MG63 (cell line): ENCODE data around the gene RCN1. TPM values are rescaled to one million over a fixed set of nuclear protein-coding genes. Genes with fewer than 3 reads are reported as not detected.

Experiments used
- DNase-seq: peaks from one replicate; pipeline ENCODE4 v3.0.0-alpha.2; 2020
- H3K27me3 ChIP-seq: fragments of 250-450 bp; sonication (Bioruptor Pico); 2 replicates; pipeline ENCODE4 v1.5.1; 2020; ENCODE audit warnings: mild to moderate bottlenecking, moderate library complexity
- H3K36me3 ChIP-seq: fragments of 250-450 bp; sonication (Bioruptor Pico); 2 replicates; pipeline ENCODE4 v1.5.1; 2020; ENCODE audit warnings: mild to moderate bottlenecking, moderate library complexity
- H3K4me3 ChIP-seq: fragments of 250-450 bp; sonication (Bioruptor Pico); 2 replicates; pipeline ENCODE4 v1.5.1; 2020; ENCODE audit warnings: mild to moderate bottlenecking, moderate library complexity
- H3K9me3 ChIP-seq: fragments of 250-450 bp; sonication (Bioruptor Pico); 2 replicates; pipeline ENCODE4 v1.5.1; 2020; ENCODE audit warnings: mild to moderate bottlenecking, moderate library complexity
- total RNA-seq: library from RNA; depleted of rRNA; stranded (reverse); fragments of >200 nt; shearing (Covaris generic); gene quantifications from 2 replicates; pipeline ENCODE4 v1.2.3, GENCODE V29; 2014; ENCODE audit warnings: low replicate concordance

Gene RCN1
- total RNA-seq, 1 experiment from 2014 or later = 132 TPM

DNA sequence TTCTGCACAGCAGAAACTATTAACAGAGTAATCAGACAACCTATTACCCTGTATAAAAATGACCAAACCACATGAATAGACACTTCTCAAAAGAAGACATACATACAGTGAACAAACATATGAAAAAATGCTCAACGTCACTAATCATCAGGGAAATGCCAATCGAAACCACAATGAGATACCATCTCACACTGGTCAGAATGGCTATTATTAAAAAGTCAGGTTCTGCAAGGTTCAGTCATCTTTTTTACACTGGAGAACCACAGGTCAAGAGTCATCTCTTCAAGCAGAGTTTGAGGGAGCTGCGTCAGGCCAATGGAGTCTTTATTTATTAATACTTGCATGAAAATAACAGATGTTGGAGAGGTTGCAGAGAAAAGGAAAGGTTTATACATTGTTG lies 40.4 kb downstream of the RCN1 start:
- Histone ChIP-seq H3K36me3 (no peaks in the 10 kb centered on the region), H3K27me3 (no peaks in the 10 kb centered on the region)
- no peak for DNase-seq

GRCh38 chr11:32136657-32137056 lies 45.8 kb downstream of the RCN1 start:
- no peak for DNase-seq
- Histone ChIP-seq H3K27me3 (no peaks in the 10 kb centered on the region), H3K4me3 (no peak overlapping the region), H3K36me3 (no peaks in the 10 kb centered on the region), H3K9me3 (no peaks in the 10 kb centered on the region)

More for the DNA sequence above, 40.4 kb downstream of the RCN1 start:
- Histone ChIP-seq H3K4me3 (no peak overlapping the region), H3K9me3 (no peaks in the 10 kb centered on the region)

- no peak for DNase-seq
- Histone ChIP-seq H3K27me3 (no peaks in the 10 kb centered on the region), H3K4me3 (no peak overlapping the region), H3K36me3 (no peaks in the 10 kb centered on the region), H3K9me3 (no peaks in the 10 kb centered on the region)
These were observed 46.4 kb downstream of the RCN1 start for GRCh38 chr11:32137263-32137662.

DNA sequence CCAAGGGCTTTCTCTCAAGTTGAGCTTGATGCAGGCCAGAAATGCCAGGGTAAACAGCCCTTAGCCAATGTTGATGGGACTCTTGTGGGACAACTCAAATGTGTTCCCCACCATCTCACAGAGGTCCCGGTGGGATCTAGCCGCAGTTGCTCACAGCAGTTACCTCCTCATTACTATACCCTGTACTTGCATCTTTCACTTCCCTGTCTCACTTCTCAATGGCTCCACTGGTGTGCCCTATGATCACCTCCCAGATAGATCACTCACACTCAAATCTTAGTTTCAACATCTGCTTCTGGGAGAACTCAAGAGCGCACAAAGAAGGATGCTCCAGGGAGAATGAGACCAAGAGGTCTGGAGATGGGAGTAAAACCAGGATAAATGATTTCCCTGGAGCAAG lies 47.0 kb downstream of the RCN1 start:
- H3K27me3 ChIP-seq = no peaks in the 10 kb centered on the region
- no peak overlapping the region for H3K4me3 ChIP-seq
- no peaks in the 10 kb centered on the region for H3K36me3 ChIP-seq
- no peaks in the 10 kb centered on the region for H3K9me3 ChIP-seq
- no peak for DNase-seq

DNA sequence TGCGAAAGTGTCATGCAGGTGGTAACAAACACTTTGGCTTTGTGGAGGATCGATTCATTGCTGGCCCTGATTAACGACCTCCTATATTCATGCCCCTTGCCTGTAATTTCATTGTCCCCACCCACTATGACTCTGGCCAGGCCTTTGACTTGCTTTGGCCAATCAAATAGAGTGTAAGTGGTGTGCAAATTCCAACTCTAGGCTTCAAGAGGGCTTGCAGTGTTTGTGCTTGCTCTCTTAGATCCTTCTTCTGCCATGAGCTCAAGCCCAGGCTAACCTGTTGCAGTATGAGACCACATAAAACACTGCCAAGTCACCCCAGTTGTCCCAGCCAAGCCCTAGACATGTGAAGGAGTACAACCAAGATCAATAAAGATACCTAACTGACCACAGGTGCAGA lies 48.0 kb downstream of the RCN1 start:
- DNase-seq = no peak
- no peak overlapping the region for H3K4me3 ChIP-seq
- H3K27me3 ChIP-seq = no peaks in the 10 kb centered on the region
- H3K36me3 ChIP-seq = no peaks in the 10 kb centered on the region
- no peaks in the 10 kb centered on the region for H3K9me3 ChIP-seq

GRCh38 chr11:32139896-32140520 lies 49.1 kb downstream of the RCN1 start:
- H3K4me3 ChIP-seq = no peak overlapping the region
- no peaks in the 10 kb centered on the region for H3K27me3 ChIP-seq
- H3K9me3 ChIP-seq = no peaks in the 10 kb centered on the region
- DNase-seq = no peak
- H3K36me3 ChIP-seq = no peaks in the 10 kb centered on the region

DNA sequence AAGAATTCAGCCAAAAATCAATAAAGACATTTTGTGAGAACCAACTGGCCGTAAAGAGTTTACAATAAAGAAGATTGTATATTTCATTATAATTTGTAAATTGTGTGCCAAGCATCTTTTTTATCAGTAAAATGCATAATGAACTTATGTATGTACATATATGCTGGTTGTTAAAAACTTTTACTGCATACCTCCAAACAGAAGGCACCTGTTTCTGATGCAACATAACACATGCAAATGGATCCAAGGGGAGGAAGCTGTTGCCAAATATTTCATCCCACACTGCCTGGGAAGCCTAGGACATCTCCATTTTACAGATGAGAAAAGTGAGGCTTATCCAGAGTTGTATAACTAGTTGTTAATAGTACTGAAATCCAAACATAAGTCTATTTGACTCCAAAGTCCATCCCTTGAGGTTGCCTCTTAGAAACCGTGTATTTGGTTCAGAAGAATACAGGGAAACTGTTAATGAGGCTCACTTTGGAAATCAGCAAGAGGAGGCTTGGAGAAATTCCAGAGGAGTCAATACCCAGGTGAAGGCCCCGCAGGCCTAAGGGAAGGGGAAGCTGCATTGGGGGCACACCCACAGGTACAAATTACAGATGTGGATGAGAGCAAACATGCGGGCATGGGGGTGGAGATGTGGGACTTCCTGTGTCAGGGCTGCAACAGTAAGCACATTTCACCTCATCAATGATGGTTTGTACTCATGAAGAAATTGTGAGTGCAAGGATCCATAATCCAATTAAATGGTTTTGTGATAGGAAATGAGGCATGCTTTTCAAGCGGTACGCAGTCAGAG lies 51.1 kb downstream of the RCN1 start:
- Histone ChIP-seq H3K4me3 (no peak overlapping the region), H3K36me3 (no peaks in the 10 kb centered on the region), H3K27me3 (no peaks in the 10 kb centered on the region), H3K9me3 (no peaks in the 10 kb centered on the region)
- no peak for DNase-seq

- no peak for DNase-seq
- H3K9me3 ChIP-seq = no peaks in the 10 kb centered on the region
- H3K36me3 ChIP-seq = no peaks in the 10 kb centered on the region
- no peaks in the 10 kb centered on the region for H3K27me3 ChIP-seq
- H3K4me3 ChIP-seq = no peak overlapping the region
These were observed 52.5 kb downstream of the RCN1 start for GRCh38 chr11:32143378-32143777.

GRCh38 chr11:32145282-32145681 lies 54.4 kb downstream of the RCN1 start:
- no peak for DNase-seq
- H3K27me3 ChIP-seq = no peaks in the 10 kb centered on the region
- H3K9me3 ChIP-seq = no peaks in the 10 kb centered on the region
- no peak overlapping the region for H3K4me3 ChIP-seq
- no peaks in the 10 kb centered on the region for H3K36me3 ChIP-seq

DNA sequence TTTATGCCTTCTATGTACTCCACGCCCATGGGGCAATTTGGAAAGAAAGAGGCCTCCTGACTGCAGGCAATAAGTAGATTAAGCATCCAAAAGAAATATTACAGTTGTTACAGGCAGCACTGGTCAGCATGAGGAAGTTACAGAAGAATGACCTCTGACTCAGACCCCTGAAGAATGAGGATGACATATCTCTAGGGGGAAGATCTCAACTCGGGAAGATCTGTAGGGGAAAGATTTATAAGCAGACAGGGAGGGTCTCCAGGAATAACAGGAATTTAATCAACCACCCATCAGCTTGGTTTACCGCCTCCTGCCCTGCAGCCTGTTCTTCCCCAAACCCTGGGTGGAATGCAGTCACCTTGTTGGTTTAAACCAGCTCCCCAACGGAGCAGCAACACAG lies 58.0 kb downstream of the RCN1 start:
- H3K36me3 ChIP-seq = no peaks in the 10 kb centered on the region
- H3K27me3 ChIP-seq = no peaks in the 10 kb centered on the region
- H3K9me3 ChIP-seq = no peaks in the 10 kb centered on the region
- DNase-seq = no peak
- H3K4me3 ChIP-seq = no peak overlapping the region

- no peaks in the 10 kb centered on the region for H3K9me3 ChIP-seq
- no peaks in the 10 kb centered on the region for H3K36me3 ChIP-seq
- H3K4me3 ChIP-seq = no peak overlapping the region
- H3K27me3 ChIP-seq = no peaks in the 10 kb centered on the region
- no peak for DNase-seq
These were observed 58.9 kb downstream of the RCN1 start for GRCh38 chr11:32149748-32150147.

DNA sequence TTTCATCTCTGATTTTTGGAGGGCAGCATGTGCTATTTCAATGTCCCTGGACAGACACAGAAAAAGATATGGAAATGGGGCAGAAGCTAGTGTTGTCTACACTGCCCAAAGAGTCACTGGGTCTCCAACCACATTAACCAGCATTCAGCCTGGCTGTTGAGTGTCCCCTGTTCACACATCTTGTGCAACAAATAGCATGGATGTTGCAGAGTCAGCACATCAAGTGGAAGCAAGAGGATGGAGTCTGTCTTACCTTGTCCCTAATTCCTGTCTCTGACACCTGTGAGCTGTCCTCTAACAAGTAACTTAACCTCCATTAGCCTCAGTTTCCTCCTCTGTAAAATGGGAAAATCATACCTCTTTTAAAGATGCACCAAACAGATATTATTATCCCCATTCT lies 60.2 kb downstream of the RCN1 start:
- Histone ChIP-seq H3K4me3 (no peak overlapping the region), H3K36me3 (no peaks in the 10 kb centered on the region), H3K9me3 (no peaks in the 10 kb centered on the region), H3K27me3 (no peaks in the 10 kb centered on the region)
- no peak for DNase-seq

DNA sequence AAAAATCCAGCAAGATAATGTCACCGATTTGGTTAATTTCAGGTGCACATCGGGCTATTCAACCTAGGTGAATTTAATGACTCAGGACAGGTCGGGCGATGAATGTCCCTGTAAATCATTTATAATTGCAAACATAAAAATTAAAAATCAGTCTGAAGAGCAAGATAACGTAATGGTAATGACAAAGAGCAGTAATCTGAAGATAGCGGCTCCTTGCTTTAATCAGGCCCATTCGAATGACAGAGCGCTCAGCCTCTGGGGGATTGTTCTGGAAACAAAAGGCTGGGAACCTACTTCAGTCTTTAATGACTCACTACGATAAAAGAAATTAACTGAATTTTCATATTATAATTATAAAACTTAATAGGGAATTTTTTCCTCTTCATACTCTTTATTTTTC lies 61.3 kb downstream of the RCN1 start:
- H3K36me3 ChIP-seq = no peaks in the 10 kb centered on the region
- H3K27me3 ChIP-seq = no peaks in the 10 kb centered on the region
- DNase-seq = no peak
- H3K9me3 ChIP-seq = no peaks in the 10 kb centered on the region
- H3K4me3 ChIP-seq = no peak overlapping the region

- no peaks in the 10 kb centered on the region for H3K36me3 ChIP-seq
- DNase-seq = no peak
- no peaks in the 10 kb centered on the region for H3K27me3 ChIP-seq
- H3K4me3 ChIP-seq = no peak overlapping the region
- H3K9me3 ChIP-seq = no peaks in the 10 kb centered on the region
These were observed 61.9 kb downstream of the RCN1 start for GRCh38 chr11:32152821-32153220.

- no peak for DNase-seq
- H3K9me3 ChIP-seq = no peaks in the 10 kb centered on the region
- no peaks in the 10 kb centered on the region for H3K36me3 ChIP-seq
- H3K4me3 ChIP-seq = no peak overlapping the region
- H3K27me3 ChIP-seq = no peaks in the 10 kb centered on the region
These were observed 62.9 kb downstream of the RCN1 start for GRCh38 chr11:32153747-32154146.

- Histone ChIP-seq H3K4me3 (no peak overlapping the region), H3K9me3 (no peaks in the 10 kb centered on the region), H3K36me3 (no peaks in the 10 kb centered on the region), H3K27me3 (no peaks in the 10 kb centered on the region)
- no peak for DNase-seq
These were observed 63.4 kb downstream of the RCN1 start for GRCh38 chr11:32154275-32154674.
